ENCODE data around the gene KIF13A. TPM values are rescaled to one million over a fixed set of nuclear protein-coding genes. Genes with fewer than 3 reads are reported as not detected.

KIF13A gene
- total RNA-seq, 1 experiment from 2014 or later, result 52.2 TPM

GRCh38 chr6:17836293-17836692 lies 151.1 kb downstream of the KIF13A start:
- Histone ChIP-seq H2AFZ (no peak overlapping the region), H3F3A (ENCODE audit: insufficient read depth, low read depth) (no peaks in the 10 kb centered on the region), H3K79me2 (ENCODE audit: low read depth) (no peaks in the 10 kb centered on the region), H3K4me3 (no peak overlapping the region), H3K4me1 (replicated peaks; ENCODE audit: insufficient read depth) (no peaks in the 10 kb centered on the region), H3K27me3 (ENCODE audit: insufficient read depth, low read depth) (no peaks in the 10 kb centered on the region), H3K36me3 (ENCODE audit: low read depth) (peaks cover 12% of the 10 kb centered on the region; the same call in 1 of the 2 replicates), H3K9me2 (ENCODE audit: insufficient read depth) (no peaks in the 10 kb centered on the region), H3K4me2 (no peak overlapping the region), H3K27ac (no peak overlapping the region), H4K20me1 (ENCODE audit: insufficient read depth) (no peaks in the 10 kb centered on the region), H3K9me3 (ENCODE audit: insufficient read depth, low read depth) (no peaks in the 10 kb centered on the region)
- intact Hi-C loops (cut with micrococcal nuclease; ENCODE audit: unreplicated experiment), result no loop called here
- TF ChIP-seq CTCF (conservative IDR thresholded peaks at IDR 0.05) (no peak), EZH2 (IDR thresholded peaks at IDR 0.05; ENCODE audit: low read depth) (no peak)
- BruUV-seq (replicated peaks), result no TSS peak
- peak in 1 of 2 experiments; percentile 49 for DNase-seq
- POLR2A ChIA-PET (ENCODE audit: unreplicated experiment), result interaction anchor here (0.6 kb wide), 1 partner anchor 81 kb away, joined by 3 read pairs; no protein-coding TSS in a partner anchor
- CTCF ChIA-PET, result no interaction called here

GRCh38 chr6:17835784-17836183 lies 151.7 kb downstream of the KIF13A start:
- Histone ChIP-seq H3K9me2 (ENCODE audit: insufficient read depth) (no peaks in the 10 kb centered on the region), H3K79me2 (ENCODE audit: low read depth) (no peaks in the 10 kb centered on the region), H3K9me3 (ENCODE audit: insufficient read depth, low read depth) (no peaks in the 10 kb centered on the region), H3F3A (ENCODE audit: insufficient read depth, low read depth) (no peaks in the 10 kb centered on the region), H2AFZ (no peak overlapping the region), H3K4me1 (replicated peaks; ENCODE audit: insufficient read depth) (no peaks in the 10 kb centered on the region), H3K27ac (no peak overlapping the region), H4K20me1 (ENCODE audit: insufficient read depth) (no peaks in the 10 kb centered on the region), H3K4me3 (no peak overlapping the region), H3K27me3 (ENCODE audit: insufficient read depth, low read depth) (no peaks in the 10 kb centered on the region), H3K4me2 (no peak overlapping the region), H3K36me3 (ENCODE audit: low read depth) (peaks cover 12% of the 10 kb centered on the region; the same call in 1 of the 2 replicates)
- CTCF ChIA-PET, result no interaction called here
- POLR2A ChIA-PET (ENCODE audit: unreplicated experiment), result interaction anchor here (0.6 kb wide), 1 partner anchor 81 kb away, joined by 3 read pairs; no protein-coding TSS in a partner anchor
- no peak for TF ChIP-seq EZH2 (IDR thresholded peaks at IDR 0.05; ENCODE audit: low read depth)
- TF ChIP-seq CTCF (conservative IDR thresholded peaks at IDR 0.05), result no peak
- DNase-seq, result no peak
- BruUV-seq (replicated peaks), result no TSS peak
- intact Hi-C loops (cut with micrococcal nuclease; ENCODE audit: unreplicated experiment), result no loop called here

- intact Hi-C loops (cut with micrococcal nuclease; ENCODE audit: unreplicated experiment), result no loop called here
- no peak for DNase-seq
These were observed 156.3 kb downstream of the KIF13A start for GRCh38 chr6:17831135-17831534.

More at GRCh38 chr6:17831135-17831534, 156.3 kb downstream of the KIF13A start:
- Histone ChIP-seq H2AFZ (no peak overlapping the region), H3K9me3 (ENCODE audit: insufficient read depth, low read depth) (no peaks in the 10 kb centered on the region), H3F3A (ENCODE audit: insufficient read depth, low read depth) (no peaks in the 10 kb centered on the region), H3K4me1 (replicated peaks; ENCODE audit: insufficient read depth) (no peaks in the 10 kb centered on the region), H3K4me2 (no peak overlapping the region), H3K27ac (no peak overlapping the region), H3K27me3 (ENCODE audit: insufficient read depth, low read depth) (no peaks in the 10 kb centered on the region), H4K20me1 (ENCODE audit: insufficient read depth) (no peaks in the 10 kb centered on the region), H3K79me2 (ENCODE audit: low read depth) (no peaks in the 10 kb centered on the region), H3K9me2 (ENCODE audit: insufficient read depth) (no peaks in the 10 kb centered on the region), H3K36me3 (ENCODE audit: low read depth) (peaks cover 5% of the 10 kb centered on the region; the same call in 1 of the 2 replicates), H3K4me3 (no peak overlapping the region)
- POLR2A ChIA-PET (ENCODE audit: unreplicated experiment), result no interaction called here
- CTCF ChIA-PET, result no interaction called here
- TF ChIP-seq EZH2 (IDR thresholded peaks at IDR 0.05; ENCODE audit: low read depth) (no peak), CTCF (conservative IDR thresholded peaks at IDR 0.05) (no peak)
- no TSS peak for BruUV-seq (replicated peaks)
